Muscle of arm (tissue), 12 donors: Measurements from ENCODE around the gene ZFC3H1. TPM values are rescaled to one million over a fixed set of nuclear protein-coding genes. Genes with fewer than 3 reads are reported as not detected.
"Not testable (repeated sequence)": the region's sequence is repeated elsewhere in the genome, so short reads cannot be mapped to it uniquely, and the experiment has no call there.

Experiments used
- DNase-seq: peaks from one replicate; pipeline ENCODE4 v3.0.0-alpha.2; 2013
- polyA plus RNA-seq, 12 donors: library from polyadenylated mRNA; unstranded; fragments of 120-200 nt; gene quantifications; one replicate each; pipeline ENCODE4 v1.2.1, GENCODE V29; 2013; ENCODE audit not compliant: insufficient read length in 12 of 12

Gene ZFC3H1
- polyA plus RNA-seq, 12 donors: 26.4 to 77.3 (median 45.3) TPM; not detected in 1

DNA sequence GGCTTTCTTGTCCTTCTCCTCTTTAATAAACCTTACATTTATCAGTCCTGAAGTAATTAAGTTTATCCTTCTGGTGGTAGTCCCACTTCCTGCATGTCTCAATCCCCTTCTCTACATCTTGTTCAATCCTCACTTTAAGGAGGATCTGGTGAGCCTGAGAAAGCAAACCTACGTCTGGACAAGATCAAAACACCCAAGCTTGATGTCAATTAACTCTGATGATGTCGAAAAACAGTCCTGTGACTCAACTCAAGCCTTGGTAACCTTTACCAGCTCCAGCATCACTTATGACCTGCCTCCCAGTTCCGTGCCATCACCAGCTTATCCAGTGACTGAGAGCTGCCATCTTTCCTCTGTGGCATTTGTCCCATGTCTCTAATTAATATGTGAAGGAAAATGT lies 79.3 kb downstream of the ZFC3H1 start:
- no peak for DNase-seq

DNA sequence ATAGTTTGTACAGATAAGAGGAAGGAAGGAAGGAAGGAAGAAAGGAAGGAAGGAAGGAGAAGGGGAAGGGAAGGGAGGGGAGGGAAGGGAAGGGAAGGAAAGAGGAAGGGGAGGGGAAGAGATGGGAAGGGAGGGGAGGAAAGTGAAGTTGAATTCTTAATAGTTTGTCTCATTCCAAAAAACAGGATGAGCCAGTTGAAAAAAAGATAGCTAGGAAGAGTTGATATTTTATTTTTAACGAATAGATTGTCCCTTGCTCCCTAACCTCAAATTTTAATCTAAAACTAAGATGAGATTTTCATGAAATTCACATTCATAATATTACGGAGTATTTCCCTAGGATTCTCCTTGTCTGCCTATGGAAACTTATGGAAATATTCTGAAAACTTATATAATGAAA lies 80.7 kb downstream of the ZFC3H1 start:
- no peak for DNase-seq

DNA sequence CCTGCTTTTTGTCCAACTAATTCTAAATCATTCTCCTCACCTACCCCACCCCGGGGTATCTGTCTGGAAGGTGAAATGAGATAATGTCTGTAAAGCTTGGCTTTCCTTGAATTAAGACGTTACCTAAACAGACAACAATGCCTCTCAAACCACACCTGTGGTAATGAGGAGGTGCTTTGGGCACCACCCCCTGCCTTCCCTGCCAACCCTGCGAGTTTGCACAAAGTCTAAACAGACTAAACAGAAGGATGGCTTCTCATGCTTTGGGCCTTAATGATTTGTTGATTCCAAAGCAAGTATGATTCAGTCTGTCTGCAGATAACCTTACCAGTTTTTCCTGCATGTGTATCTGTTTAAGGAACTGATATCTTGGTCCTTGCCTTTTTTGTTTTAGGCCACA lies 82.4 kb downstream of the ZFC3H1 start:
- DNase-seq: no peak

DNA sequence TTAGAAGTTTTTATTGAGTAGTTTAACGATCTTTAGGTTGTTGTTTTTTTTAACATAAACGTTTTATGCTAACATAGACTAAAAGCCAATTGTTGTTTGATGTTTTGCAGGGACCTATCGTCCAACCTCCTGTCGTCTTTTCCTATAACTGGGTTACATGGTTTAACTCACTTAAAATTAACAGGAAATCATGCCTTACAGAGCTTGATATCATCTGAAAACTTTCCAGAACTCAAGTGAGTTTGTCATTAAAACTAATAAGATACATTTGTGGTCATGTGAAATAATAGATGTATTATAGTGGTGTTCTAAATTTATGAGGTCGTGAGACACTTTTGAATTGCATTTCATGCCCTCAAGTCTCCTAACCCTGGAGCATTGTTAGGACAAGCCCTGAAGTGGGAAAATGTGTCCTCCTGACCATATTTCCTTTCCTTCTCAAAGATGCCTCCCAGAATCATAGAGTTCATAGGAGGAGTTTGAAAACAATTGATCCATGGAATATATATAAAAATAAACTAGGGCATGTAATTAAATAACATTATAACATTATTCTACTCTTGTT lies 84.9 kb downstream of the ZFC3H1 start:
- DNase-seq: no peak

DNA sequence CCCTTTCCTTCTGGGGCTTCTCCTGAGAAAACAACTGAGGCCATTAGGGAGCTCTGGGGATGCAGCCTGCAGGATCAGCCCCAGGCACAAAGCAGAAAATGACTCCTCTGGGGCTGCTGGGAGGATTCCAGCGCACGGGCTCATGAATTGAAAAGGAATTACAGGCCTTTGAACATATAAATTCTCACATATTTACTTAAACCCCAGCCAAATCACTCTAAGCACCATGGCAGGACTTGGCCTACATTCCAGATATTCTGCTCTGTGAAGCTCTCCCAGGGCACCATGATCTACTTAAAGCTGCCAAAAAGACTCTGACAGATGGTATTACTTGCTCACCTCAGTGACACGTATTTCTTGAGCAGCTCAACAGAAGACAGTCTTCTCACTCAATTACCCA lies 87.2 kb downstream of the ZFC3H1 start:
- peak; percentile 9 for DNase-seq

DNA sequence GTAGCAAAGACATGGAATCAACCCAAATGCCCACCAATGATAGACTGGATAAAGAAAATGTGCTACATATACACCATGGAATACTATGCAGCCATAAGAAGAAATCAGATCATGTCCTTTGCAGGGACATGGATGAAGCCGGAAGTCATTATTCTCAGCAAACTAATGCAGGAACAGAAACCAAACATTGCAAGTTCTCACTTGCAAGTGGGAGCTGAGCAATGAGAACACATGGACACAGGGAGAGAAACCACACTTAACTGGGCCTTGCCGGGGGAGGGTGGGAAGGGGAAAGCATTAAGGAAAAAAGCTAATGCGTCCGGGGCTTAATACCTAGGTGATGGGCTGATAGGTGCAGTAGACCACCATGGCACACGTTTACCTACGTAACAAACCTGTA lies 93.8 kb downstream of the ZFC3H1 start:
- DNase-seq: not testable (repeated sequence)

DNA sequence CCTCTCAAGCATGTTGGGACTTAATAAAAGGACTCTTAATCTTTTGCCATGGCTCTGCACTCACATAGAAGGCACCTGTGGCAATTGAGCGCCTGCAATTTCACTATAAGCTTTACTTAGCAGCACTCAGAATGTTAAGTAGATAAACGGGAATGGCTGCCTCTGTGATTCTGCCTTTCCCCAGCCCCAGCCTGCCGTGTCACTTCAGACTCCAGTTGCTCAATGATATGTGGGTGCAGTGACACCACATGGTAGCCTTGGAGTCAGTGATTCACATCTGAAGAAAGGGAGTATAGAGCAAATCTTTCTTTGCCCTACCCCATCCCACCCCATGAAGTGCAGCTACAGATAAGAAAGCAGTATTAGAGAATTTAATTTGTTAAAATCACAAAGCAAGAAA lies 96.1 kb downstream of the ZFC3H1 start:
- no peak for DNase-seq

DNA sequence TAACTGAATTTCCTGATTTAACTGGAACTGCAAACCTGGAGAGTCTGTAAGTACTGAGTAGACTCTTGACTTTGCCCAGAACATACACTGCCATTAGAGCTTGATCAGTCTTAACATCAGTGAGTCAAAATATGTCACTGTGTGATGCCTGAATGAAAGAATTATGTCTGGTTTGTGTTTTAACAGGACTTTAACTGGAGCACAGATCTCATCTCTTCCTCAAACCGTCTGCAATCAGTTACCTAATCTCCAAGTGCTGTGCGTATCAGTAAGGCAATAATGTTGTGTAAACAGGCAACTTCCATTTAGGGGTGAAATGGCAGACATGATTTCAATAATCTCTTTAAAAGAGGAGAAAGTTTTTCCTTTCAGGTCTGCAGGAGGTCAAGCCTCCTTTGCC lies 97.0 kb downstream of the ZFC3H1 start:
- DNase-seq: no peak

DNA sequence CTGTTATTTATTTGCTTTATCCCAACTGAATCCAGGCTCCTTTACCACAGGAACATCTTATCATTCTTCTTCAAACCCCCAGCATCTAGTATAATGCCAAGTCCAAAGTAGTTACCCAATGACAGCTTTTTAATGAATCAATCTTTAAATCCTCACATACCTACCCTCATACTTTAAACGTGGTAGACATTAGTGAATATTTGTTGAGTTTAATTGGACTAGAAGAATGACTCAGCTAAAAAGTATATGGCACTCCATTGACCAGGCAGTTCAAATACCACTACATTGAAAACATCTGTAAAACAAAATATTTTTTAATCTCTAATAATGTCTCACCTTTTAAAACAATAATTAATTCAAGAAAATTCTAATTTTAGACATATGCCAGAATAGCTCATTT lies 98.1 kb downstream of the ZFC3H1 start:
- no peak for DNase-seq

DNA sequence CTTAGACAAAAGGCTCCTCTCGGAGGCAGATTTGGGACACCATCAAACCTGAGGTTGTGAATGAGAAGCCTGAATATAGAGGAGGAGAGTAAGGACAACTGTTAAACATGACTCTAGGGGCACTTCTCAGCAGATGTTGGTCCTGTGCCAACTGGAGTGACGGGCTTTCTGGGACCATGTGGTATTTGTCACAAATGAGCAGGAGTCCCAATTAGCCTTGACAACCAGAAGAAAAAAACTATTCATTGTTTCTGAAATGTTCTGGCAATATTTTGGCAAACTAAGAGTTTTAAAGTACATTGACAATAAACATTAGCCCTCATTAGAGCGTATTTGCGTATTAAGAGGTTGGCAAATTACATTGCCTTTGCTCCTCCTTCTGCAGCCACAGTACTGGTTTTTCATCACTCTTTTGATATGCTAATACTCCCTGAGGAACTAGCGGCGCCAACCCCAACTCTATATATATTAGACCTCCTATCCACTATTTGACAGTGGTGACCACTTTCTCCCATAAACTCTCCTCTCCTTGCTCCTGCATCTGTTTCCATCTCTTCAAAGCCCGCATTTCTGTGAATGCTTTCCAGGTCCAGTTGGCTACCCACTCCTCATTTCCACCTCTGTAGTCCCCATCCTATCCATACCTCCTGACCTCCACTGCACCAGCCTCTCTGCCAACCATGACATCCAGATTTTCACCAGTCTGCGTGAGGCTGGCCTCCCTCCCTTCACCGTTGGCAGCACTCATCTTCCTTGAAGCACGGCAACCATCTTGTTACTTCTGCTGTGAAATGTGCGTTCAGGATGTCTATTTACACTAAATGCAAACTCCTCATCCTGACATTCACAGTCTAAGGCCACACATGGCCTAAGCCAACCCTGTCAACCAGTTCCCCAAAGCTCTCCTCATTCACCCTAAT lies 100.7 kb downstream of the ZFC3H1 start:
- DNase-seq: no peak

Other genes starting within 250 kb of the ZFC3H1 start
- 10 to 100 TPM in 4 of 12 donors, 1 to 10 TPM in 7, not detected in 1; 3.1 to 24.8 (median 5.9) TPM for gene LGR5, start 224.1 kb downstream of the ZFC3H1 start, polyA plus RNA-seq
- 10 to 100 TPM in 9 of 12 donors, 1 to 10 TPM in 2, not detected in 1; 8.4 to 15.9 (median 11.7) TPM for gene THAP2, start 453 bp upstream of the ZFC3H1 start, polyA plus RNA-seq
- gene TMEM19, start 22.2 kb upstream of the ZFC3H1 start, polyA plus RNA-seq: 10 to 100 TPM in 11 of 12 donors, not detected in 1; 22.2 to 42.6 (median 32.5) TPM
- 10 to 100 TPM; 16.4 to 58.5 (median 49.2) TPM for gene RAB21, start 91.0 kb upstream of the ZFC3H1 start, polyA plus RNA-seq
- gene TBC1D15, start 175.9 kb upstream of the ZFC3H1 start, polyA plus RNA-seq: 10 to 100 TPM in 11 of 12 donors, not detected in 1; 24.6 to 47.5 (median 33.7) TPM